HG02588 (cell line): ENCODE results near the gene ABCA12.

ENCODE experiments used
- ATAC-seq: cut with Tn5 transposase; IDR thresholded peaks from one replicate; pipeline ENCODE4 v1.9.1; 2021; ENCODE audit warnings: mild to moderate bottlenecking, moderate library complexity; ENCODE audit not compliant: unreplicated experiment

ABCA12 gene

GRCh38 chr2:214985619-214986018 lies 152.8 kb downstream of the ABCA12 start:
- no peak for ATAC-seq

DNA sequence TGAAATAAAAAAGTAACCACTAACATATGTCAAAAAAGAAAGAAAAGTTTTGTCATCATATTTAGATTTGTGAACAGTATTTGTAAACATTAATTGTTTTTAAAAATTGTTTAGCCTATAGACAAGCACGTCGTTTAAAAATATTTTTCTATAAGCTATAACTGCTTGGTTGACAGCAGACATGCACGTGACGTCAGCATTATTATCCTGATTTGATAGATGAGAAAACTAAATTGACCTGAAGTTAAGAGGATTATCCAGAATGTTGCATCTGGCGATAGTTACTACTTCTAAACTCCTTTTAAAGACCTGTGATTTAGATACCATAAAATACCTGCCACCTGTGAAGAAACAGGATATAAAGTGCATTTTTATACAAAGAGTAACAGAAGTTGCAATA lies 172.0 kb downstream of the ABCA12 start:
- no peak for ATAC-seq

- no peak for ATAC-seq
These were observed 177.7 kb downstream of the ABCA12 start for GRCh38 chr2:214960677-214961076.

DNA sequence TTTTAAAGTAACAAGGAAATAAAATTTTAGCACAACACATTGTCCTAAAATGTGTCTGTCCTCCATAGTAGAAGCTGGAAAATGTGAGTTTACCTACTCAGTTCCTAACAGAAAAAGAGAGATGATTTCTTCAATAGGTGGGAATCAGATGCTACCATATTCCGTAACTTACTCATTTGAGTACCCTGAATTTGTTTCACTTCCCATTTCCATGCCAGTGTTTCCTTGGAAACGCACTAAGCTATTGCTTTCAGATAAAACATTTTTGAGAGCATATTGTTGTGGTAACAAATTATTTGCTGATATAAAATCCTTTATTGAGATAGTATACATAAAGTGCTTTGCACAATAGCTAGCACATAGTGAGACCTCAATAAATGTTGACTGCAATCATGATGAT lies 191.5 kb downstream of the ABCA12 start:
- ATAC-seq: no peak

- no peak for ATAC-seq
These were observed 204.4 kb downstream of the ABCA12 start for GRCh38 chr2:214934006-214934405.

DNA sequence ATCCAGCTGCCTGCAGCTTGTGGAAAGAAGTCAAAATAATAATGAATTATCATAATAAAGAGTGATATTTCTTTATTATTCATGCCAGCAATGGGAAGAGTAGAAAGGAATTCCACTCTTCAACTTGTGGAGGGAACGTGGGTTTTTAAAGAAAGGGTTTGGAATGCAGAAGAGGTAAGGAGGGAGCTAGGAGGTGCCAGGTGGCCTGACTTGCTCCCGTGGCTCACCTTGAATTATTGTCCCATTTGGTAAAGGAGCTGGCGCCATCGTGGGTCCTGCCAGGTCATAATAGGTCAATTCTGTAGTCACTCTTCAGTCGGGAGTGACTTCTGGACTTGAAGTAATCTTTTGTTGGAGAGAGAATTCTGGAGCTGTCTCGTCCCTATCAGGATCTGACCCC lies 233.8 kb downstream of the ABCA12 start:
- no peak for ATAC-seq

DNA sequence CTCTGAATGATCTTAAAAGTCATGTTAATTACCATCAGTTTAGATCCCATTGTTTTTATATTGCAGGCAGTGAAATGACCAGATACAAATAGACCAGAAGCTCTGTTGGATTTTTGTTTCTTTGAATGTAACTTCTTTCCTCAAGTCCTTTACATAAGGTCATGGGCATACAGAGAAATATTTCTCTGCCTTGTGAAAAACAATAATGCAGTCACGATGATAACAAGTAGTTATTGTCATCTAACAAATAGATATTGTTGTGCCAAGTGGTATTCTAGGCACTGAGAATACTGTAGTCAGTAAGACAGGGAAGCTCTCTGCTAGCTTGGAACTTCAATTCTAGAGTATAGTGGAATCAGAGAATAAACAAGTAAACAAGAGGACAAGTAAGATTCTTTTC lies 234.2 kb downstream of the ABCA12 start:
- ATAC-seq: no peak

- no peak for ATAC-seq
These were observed 236.1 kb downstream of the ABCA12 start for GRCh38 chr2:214902286-214902685.

DNA sequence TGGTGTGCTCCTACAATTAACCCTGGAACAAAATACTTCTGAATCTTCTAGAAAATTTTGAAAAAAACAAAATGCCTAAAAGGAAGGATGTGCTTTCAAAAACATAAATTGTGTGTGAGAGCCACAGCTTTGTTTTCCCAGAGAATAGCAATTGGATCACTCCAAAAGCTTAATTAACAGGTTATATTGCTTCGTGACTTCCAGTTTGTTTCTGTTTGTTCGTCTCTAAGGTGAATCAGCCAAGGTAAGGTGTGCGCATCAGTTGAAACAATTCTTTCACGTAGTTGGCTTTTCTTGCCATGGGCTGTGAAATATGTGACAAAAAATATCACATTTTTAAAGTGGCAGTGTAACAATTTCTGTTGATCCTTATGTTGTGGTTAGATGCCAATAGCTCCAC lies 238.7 kb downstream of the ABCA12 start:
- ATAC-seq: no peak

DNA sequence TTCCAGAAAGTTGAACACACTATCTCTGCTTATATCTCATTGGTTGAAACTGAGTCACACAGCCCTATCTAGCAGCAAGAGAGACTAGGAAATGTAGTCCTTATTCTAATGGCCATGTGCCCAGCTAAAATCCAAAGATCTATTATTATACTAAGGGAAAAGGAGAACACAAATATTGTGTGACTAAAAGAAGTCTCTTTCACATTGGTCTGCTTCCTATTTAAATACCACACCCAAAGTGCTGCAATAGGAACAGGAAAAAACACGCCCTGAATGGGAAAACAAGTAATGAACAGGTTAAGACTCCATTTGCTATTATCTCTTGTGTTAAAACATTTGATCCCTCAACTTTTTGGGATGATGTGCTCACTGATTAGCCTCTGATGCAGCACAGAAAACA lies 242.2 kb downstream of the ABCA12 start:
- ATAC-seq: no peak

GRCh38 chr2:214895469-214895868 lies 243.0 kb downstream of the ABCA12 start:
- ATAC-seq: no peak

- ATAC-seq: no peak
These were observed 249.1 kb downstream of the ABCA12 start for GRCh38 chr2:214889301-214889700.

DNA sequence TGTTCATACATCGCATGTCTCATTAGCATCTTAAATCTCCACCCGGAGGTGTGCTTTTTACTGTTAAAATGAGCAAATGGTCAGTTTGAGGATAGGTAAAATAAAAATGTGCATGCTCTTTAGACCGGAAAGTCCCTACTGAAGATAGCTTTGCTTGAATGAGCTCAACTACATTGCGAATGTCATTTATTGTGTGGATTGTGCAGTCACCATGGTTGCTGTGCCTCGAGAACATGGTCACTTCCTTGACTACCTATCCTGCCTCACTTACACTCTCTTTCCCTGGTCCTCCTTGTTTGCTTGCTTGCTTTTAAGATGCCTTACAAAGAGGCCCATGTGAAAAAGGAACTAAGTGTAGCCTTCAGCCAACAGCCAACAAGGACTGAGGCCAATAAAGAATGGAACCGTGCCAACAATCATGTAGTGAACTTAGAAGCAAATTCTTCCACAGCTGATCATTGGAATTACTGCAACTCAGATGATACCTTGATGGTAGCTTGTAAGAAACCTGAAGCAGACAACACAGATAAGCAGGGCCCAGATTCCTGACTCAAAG lies 256.7 kb downstream of the ABCA12 start:
- ATAC-seq: no peak
